GM20431 (cell line): ENCODE data around the gene CT47C1.

Experiments
- in situ Hi-C: fragments of 300-500 bp; cut with MseI, MboI; formaldehyde crosslinking; loops from one replicate; pipeline ENCODE4 v1.15.0; 2020; ENCODE audit warnings: low sequenced_read_pairs; ENCODE audit not compliant: unreplicated experiment

Gene CT47C1

GRCh38 chrX:119073200-119073905 lies 560 bp downstream of the CT47C1 start:
- in situ Hi-C loops, result no loop called here

GRCh38 chrX:119073911-119074310 lies 1.1 kb downstream of the CT47C1 start:
- in situ Hi-C loops, result no loop called here

GRCh38 chrX:119075270-119076025 lies 2.7 kb downstream of the CT47C1 start:
- in situ Hi-C loops, result no loop called here

GRCh38 chrX:119082278-119082677 lies 9.5 kb downstream of the CT47C1 start:
- in situ Hi-C loops, result no loop called here

GRCh38 chrX:119084766-119085165 lies 12.0 kb downstream of the CT47C1 start:
- in situ Hi-C loops, result no loop called here

GRCh38 chrX:119087121-119087520 lies 14.3 kb downstream of the CT47C1 start:
- in situ Hi-C loops, result no loop called here

- in situ Hi-C loops, result no loop called here
These were observed 16.8 kb downstream of the CT47C1 start for GRCh38 chrX:119089619-119090018.

GRCh38 chrX:119090627-119091026 lies 17.8 kb downstream of the CT47C1 start:
- in situ Hi-C loops, result no loop called here

GRCh38 chrX:119093991-119094735 lies 21.4 kb downstream of the CT47C1 start:
- in situ Hi-C loops, result no loop called here

- in situ Hi-C loops, result no loop called here
These were observed 22.0 kb downstream of the CT47C1 start for GRCh38 chrX:119094819-119095218.

- in situ Hi-C loops, result no loop called here
These were observed 23.1 kb downstream of the CT47C1 start for GRCh38 chrX:119095936-119096335.

- in situ Hi-C loops, result no loop called here
These were observed 28.4 kb downstream of the CT47C1 start for GRCh38 chrX:119101168-119101567.

- in situ Hi-C loops, result no loop called here
These were observed 33.0 kb downstream of the CT47C1 start for GRCh38 chrX:119105826-119106225.

- in situ Hi-C loops, result no loop called here
These were observed 34.4 kb downstream of the CT47C1 start for GRCh38 chrX:119107206-119107605.

GRCh38 chrX:119118780-119119395 lies 46.1 kb downstream of the CT47C1 start:
- in situ Hi-C loops, result no loop called here

- in situ Hi-C loops, result no loop called here
These were observed 48.5 kb downstream of the CT47C1 start for GRCh38 chrX:119121341-119121740.
